SHP77 treated with DMSO at 0.1 percent for 48 hours (cell line): ENCODE data around the gene NOL4L.

Source experiments
- DNase-seq: peaks from one replicate; lab custom pipeline; 2025; lab: John Stamatoyannopoulos, UW

The NOL4L gene

DNA sequence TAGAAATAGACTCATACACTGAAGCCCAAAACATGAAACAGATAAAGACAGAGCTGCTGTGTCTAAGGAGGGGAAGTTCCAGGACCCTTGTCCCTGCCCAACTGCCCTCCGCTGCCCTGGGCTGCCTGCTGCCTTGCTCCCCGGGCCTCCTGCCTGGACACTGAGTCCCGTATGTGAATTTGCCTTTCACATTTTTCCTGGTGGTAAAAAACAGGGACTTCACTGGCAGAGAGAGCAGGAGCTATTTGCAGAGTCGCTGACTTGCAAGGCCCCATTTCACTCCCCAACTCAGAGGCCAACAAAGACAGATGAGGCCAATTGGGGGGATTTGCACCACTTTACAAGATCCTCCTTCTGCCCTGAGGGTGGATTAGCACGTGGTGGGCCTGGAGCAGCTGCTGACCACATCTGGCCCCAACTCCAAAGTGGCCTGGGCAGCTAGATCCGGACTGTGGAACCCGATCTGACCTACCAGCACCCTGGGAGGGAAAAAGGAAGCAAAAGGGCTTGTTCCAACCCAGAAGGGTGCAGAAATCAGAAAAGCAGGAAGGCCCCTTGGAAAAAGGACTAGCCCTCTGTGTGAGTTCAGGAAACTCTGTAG is 61.4 kb downstream of the NOL4L start:
- no peak for DNase-seq

GRCh38 chr20:32522776-32523612 is 62.1 kb downstream of the NOL4L start:
- no peak for DNase-seq

DNA sequence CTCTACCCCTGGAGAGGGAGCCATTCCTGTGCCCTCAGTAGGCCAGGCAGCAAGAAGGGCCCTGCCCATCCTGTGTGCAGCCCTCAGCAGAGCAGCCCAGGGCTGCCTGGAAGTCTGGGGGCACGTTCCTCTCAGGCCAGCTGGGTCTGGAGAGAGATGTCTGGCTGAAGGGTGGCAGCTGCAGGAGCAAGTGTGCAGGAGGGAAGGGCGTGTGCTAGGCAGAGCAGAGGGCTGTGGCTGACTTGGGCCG is 62.7 kb downstream of the NOL4L start:
- DNase-seq: peak; percentile 29

- DNase-seq: peak; percentile 6
Observed at GRCh38 chr20:32521780-32522525, 63.2 kb downstream of the NOL4L start.

GRCh38 chr20:32520927-32521203 is 64.3 kb downstream of the NOL4L start:
- DNase-seq: no peak

DNA sequence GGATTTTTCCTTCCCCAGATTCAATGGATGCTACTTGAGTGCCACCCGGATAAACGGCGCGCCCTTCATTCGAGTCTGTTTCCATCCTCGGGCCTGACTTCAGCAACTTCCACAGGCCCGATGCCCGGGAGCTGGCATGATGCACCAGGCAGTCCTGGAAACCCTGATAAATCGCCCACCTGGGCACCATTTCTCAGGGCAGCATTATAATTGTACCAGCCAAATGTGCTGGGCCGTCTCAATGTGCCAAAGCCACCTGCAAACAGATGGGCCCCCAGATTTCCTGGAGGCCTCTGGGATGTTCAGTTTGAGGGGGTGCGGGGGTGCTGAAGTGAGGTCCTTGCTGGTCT is 65.8 kb downstream of the NOL4L start:
- no peak for DNase-seq

GRCh38 chr20:32518593-32519380 is 66.3 kb downstream of the NOL4L start:
- DNase-seq: no peak

DNA sequence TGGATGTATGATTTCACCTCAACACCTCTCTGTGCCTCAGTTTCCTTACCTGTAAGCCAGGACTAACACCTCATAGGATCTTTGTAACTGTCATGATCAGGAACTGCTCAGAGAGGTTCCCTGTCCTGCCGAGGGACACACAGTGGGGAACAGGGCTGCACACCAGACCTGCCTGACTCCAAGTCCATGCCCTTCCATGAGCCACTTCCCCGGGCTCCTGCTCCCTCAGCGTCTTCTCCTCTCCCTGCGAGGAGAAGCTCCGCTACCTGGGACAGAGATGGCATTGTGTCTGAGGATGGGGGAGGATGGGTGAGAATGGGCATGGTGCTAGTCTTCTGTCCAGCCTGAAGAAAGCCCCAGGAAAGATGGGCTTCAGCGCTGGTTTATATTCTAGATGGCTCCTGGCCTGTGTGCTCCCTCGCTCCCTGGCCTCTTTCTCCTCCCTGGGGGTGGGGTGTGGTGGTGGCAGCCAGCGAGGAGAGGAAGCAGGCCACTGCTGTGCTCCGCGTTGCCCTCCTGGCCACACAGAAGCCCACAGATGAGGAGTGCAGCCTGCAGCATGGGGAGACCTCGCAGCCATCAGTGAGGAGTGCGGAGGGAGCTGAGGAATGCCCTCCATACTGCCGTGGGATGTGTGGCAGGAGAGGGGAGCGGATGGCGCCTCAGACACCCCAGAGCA is 67.1 kb downstream of the NOL4L start:
- no peak for DNase-seq

DNA sequence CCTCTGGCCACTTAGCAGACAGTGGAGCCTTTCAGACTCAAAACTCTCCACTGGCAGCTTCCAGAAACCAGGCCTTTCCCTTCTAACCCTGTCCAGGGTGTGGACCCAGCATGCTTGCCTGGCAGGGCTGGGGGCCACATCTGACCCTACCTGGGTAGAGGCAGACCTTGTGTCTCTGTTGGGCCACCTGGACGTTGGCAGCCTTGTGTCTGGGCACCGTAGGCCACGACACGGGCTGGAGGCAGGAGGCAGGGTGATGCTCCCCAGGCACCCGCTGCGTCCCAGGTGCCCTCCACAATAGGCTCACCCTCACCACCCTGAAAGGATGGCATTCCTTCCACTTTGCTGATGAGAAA is 67.6 kb downstream of the NOL4L start:
- no peak for DNase-seq

DNA sequence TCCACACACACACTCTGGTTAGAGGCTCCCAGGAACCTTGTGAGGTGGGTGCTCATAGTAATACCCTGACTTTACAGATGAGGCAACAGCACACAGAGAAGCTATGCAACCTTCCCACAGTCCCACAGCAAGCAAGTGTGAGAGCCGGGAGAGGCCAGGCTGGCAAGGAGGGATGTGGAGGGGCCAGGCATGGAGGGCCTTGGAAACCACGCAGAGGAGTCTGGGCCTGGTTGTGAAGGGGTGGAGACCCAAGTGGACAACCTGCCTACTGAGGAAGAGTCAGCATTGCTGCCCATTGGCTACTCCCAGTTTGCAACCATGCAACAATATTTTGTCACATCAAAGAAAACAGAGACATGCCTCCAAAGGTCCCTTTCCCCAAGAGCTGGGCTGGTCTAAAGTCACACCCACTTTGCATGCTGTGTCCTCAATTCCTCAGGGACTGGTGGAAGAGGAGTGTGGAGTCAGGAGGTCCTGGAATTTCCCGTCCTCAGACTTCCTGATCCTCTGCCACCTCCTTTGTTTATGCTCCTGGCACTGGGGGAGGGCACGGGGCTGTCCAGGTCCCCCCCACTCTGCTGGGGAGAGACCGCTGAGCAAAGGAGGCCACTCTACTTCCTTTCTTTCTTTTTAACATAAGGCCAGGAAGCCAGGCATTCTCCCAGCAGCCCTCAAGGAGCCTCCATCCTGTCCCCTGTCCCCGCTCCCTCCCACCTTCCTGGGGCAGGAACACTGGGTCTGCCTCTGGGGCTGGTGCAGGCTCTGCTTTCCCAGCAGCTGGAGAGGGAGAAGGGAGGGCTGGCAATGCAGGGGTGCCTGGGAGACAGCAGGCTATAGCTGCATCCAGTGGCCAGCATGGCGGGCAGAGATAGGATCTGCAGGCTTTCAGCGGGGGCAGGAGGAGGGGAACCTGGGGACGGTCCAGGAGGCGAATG is 68.3 kb downstream of the NOL4L start:
- no peak for DNase-seq

GRCh38 chr20:32515631-32516101 is 69.5 kb downstream of the NOL4L start:
- no peak for DNase-seq

GRCh38 chr20:32514760-32515159 is 70.4 kb downstream of the NOL4L start:
- no peak for DNase-seq

- no peak for DNase-seq
Observed at GRCh38 chr20:32513031-32513866, 71.9 kb downstream of the NOL4L start.

DNA sequence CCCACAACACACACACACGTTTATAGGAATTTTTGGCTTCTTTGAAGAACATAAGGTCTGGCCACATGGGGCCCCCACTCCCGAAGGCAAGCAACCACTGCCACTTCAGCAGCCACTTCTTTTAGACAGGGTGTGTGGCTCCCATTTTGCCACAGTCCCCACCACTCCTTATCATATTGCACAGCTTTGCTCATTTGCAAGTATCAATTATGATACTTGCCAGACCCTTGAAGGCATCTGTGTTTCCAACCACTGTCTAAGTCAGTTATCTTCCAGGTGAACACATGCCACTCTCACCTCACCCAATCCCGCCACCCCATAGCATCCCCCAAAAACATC is 73.1 kb downstream of the NOL4L start:
- no peak for DNase-seq

- DNase-seq: no peak
Observed at GRCh38 chr20:32511358-32512046, 73.6 kb downstream of the NOL4L start.

GRCh38 chr20:32510601-32511357 is 74.4 kb downstream of the NOL4L start:
- no peak for DNase-seq

DNA sequence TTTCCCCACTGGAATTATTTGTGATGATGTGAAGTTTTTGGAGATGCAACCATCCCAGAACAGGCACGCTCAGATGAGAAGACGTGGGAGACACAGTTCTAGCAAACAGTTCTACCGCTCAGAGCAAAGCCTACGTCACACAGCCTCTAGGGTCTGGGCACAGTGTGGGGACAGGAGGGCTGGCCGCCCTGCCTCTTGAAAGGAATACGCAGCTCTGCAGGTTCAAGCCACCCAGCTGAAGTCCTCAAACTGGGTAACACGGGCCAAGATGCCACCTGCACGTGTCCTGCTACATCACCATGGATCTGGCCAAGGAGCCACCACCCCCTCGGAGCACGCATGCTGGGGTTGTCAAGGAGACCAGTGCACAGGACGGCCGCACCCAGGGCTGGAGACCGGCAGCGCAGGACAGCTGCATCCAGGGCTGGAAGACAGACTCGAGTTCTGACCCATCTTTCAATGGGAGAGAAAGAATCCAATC is 75.0 kb downstream of the NOL4L start:
- DNase-seq: no peak

GRCh38 chr20:32509639-32510066 is 75.5 kb downstream of the NOL4L start:
- DNase-seq: no peak

- DNase-seq: no peak
Observed at GRCh38 chr20:32508775-32509119, 76.4 kb downstream of the NOL4L start.
